Progenitor cell of endocrine pancreas (in vitro differentiated cells): ENCODE data around the gene PHYHIPL. TPM values are rescaled to one million over a fixed set of nuclear protein-coding genes. Genes with fewer than 3 reads are reported as not detected.
A peak's percentile ranks its signal among the peaks of the same experiment; 100 is the strongest.

Experiments used
- DNase-seq: peaks from one replicate; pipeline ENCODE4 v3.0.0; 2021; ENCODE audit warnings: low spot score; ENCODE audit not compliant: unreplicated experiment
- H3K27ac Mint-ChIP-seq: 2 replicates; pipeline ENCODE4 v1.8.0; 2021; ENCODE audit warnings: mild to moderate bottlenecking, moderate library complexity, mixed read lengths
- H3K27me3 Mint-ChIP-seq: 2 replicates; pipeline ENCODE4 v1.8.0; 2021; ENCODE audit warnings: mixed read lengths
- H3K36me3 Mint-ChIP-seq: 2 replicates; pipeline ENCODE4 v1.8.0; 2022; ENCODE audit warnings: mixed read lengths; ENCODE audit not compliant: insufficient read depth
- H3K4me1 Mint-ChIP-seq: 2 replicates; pipeline ENCODE4 v1.8.0; 2021; ENCODE audit warnings: low read depth, mixed read lengths
- H3K4me3 Mint-ChIP-seq: 2 replicates; pipeline ENCODE4 v1.8.0; 2021; ENCODE audit warnings: low read depth, mild to moderate bottlenecking, moderate library complexity, mixed read lengths
- H3K9me3 Mint-ChIP-seq: 2 replicates; pipeline ENCODE4 v1.8.0; 2021; ENCODE audit warnings: low read depth, mixed read lengths
- CTCF ChIP-seq: fragments of 200-600 bp; sonication (generic); IDR thresholded peaks from one replicate; pipeline ENCODE4 v1.5.0; 2021; ENCODE audit warnings: antibody characterized with exemption, mild to moderate bottlenecking; ENCODE audit not compliant: unreplicated experiment
- long read RNA-seq: library from polyadenylated mRNA; unstranded; transcript quantifications from one replicate; pipeline ENCODE4 v2.0.0, GENCODE V29; 2020
- total RNA-seq: library from RNA; stranded (reverse); gene quantifications from 2 replicates; pipeline ENCODE4 v1.2.1, GENCODE V29; 2021

PHYHIPL gene
- total RNA-seq, result 1.3 and 2.5 TPM in 2 replicates
- long read RNA-seq, partial matches to known transcripts, result 0 of 2 reads
- long read RNA-seq, other reads (novel, unspliced or antisense), result 1 of 2 reads

GRCh38 chr10:59176241-59177030, at the start of gene PHYHIPL:
Gene PHYHIPL (plus strand): TSS chr10:59176643. CDS start chr10:59176854, 211 bp downstream.
- peak within 1 kb of the TSS; percentile 78 for H3K27ac Mint-ChIP-seq
- peak within 1 kb of the TSS; percentile 85 for H3K4me3 Mint-ChIP-seq
- no peak for TF ChIP-seq CTCF
- no peaks in the 10 kb centered on the region for H3K9me3 Mint-ChIP-seq
- peaks cover 10% of the 10 kb centered on the region for H3K4me1 Mint-ChIP-seq
- no peaks in the 10 kb centered on the region for H3K36me3 Mint-ChIP-seq
- DNase-seq, result peak; percentile 28
- H3K27me3 Mint-ChIP-seq, result peaks cover 35% of the 10 kb centered on the region

DNA sequence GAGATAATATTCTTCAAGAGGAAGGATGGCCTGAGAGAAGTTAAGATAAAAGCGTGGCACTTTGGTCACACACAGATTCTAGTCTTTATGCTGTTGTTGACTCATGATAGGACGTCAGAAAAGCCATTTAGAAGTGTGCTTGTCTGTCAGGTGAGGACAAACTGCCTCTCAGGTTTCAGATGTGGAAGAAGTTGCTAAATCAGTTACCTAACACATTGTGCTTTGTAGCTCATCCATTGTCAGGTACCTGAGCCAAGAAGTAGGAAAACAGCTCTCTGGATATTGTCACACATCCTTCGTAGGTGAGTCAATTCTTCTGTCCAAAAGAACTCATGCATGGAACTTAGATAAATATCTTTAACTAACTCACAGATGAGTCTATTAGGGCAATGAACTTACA, 49.5 kb upstream of the PHYHIPL start:
- H3K36me3 Mint-ChIP-seq, result no peaks in the 10 kb centered on the region
- no peak for TF ChIP-seq CTCF
- DNase-seq, result no peak
- H3K27me3 Mint-ChIP-seq, result peaks cover 6% of the 10 kb centered on the region
- H3K27ac Mint-ChIP-seq, result peak overlapping the region; percentile 72
- peaks cover 27% of the 10 kb centered on the region for H3K4me1 Mint-ChIP-seq
- H3K9me3 Mint-ChIP-seq, result peaks cover 3% of the 10 kb centered on the region
- H3K4me3 Mint-ChIP-seq, result peak overlapping the region; percentile 3

- H3K27ac Mint-ChIP-seq, result no peak overlapping the region
- peaks cover 3% of the 10 kb centered on the region for H3K9me3 Mint-ChIP-seq
- peaks cover 27% of the 10 kb centered on the region for H3K4me1 Mint-ChIP-seq
- no peak for TF ChIP-seq CTCF
- peaks cover 6% of the 10 kb centered on the region for H3K27me3 Mint-ChIP-seq
- DNase-seq, result no peak
- H3K36me3 Mint-ChIP-seq, result no peaks in the 10 kb centered on the region
- H3K4me3 Mint-ChIP-seq, result no peak overlapping the region
Measured at GRCh38 chr10:59127991-59128390, 48.5 kb upstream of the PHYHIPL start.

DNA sequence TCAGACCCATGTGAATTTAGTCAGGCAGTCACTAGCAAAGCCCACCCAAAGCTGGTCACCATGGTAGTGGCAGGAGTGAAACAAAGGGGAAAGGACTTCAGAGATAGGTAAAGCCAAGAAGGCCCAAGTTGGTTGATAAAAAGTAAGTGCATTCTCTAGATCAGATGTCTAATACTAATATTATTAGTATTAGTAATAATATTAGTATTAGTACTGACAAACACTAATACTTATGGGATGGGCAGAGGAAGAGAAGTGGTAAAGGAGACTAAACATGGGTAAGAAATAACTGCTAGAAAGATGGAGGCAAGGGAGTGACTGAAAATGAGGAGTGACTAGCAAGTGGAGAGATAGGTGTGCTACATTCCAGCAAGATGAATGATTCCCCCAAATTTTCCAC, 46.6 kb upstream of the PHYHIPL start:
- TF ChIP-seq CTCF, result no peak
- Mint-ChIP-seq H3K27me3 (peaks cover 6% of the 10 kb centered on the region), H3K36me3 (no peaks in the 10 kb centered on the region), H3K4me1 (peaks cover 31% of the 10 kb centered on the region), H3K9me3 (peaks cover 3% of the 10 kb centered on the region), H3K27ac (no peak overlapping the region), H3K4me3 (no peak overlapping the region)
- no peak for DNase-seq

DNA sequence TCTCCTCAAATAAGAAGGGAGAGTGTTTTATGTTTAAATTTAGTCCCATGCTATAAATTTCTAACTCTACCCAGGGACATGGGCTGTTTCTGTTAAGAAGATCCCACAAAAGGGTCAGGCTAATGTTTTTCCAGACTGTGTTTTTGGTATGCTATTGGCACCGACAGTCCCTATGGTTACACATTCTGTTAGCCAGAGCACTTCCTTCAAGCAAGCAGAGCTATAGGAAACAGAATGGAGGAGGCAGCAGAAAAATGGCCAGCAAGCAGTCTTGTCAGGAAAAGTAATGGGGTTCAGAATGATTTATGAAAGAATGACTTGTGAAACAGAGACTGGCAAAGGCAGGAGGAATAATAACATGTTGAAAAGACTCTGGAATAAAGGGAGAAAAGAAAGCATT, 44.8 kb upstream of the PHYHIPL start:
- TF ChIP-seq CTCF, result no peak
- Mint-ChIP-seq H3K27ac (no peak overlapping the region), H3K4me1 (peaks cover 18% of the 10 kb centered on the region), H3K36me3 (no peaks in the 10 kb centered on the region), H3K9me3 (peaks cover 3% of the 10 kb centered on the region), H3K27me3 (peaks cover 6% of the 10 kb centered on the region), H3K4me3 (no peak overlapping the region)
- no peak for DNase-seq
